Measurements from ENCODE around the gene PTGER3.
"Not testable (repeated sequence)": the region's sequence is repeated elsewhere in the genome, so short reads cannot be mapped to it uniquely, and the experiment has no call there.

PTGER3 gene

DNA sequence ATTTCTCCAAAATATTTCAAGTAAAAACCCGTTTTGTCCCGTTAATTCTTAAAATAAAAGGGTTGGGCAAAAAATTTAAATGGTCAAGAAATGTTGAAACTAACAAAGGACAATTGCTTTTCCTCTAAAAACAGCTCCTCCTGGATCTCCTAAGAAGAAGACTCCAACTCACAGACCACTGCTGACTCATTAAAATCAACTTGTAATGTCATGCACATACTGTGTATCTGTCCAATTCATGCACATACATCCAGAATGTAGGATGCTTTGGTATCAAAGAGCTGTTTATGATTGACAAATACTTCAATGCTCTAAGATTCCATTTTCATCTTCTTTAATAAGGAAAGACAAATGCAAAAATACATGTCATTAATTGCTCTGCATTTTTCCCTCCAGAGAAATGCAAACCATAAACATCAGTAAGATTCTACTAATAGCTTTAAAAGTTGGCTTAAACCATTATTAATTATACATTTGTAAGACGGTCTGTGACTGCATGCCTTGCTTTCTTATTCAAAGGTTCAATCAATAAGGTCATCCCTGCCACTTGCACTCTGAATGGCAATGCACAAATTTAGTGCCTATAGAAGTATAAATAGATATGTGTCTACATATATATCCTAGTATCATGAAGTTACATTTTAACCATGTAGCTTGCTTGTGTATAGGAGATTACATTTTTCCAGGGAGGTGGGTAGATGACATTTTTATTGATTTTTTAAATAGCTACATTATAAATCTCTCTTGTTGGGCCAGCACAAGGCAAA lies 44.7 kb downstream of the PTGER3 start:
- no peak for DNase-seq (ENCODE audit: low spot score)

DNA sequence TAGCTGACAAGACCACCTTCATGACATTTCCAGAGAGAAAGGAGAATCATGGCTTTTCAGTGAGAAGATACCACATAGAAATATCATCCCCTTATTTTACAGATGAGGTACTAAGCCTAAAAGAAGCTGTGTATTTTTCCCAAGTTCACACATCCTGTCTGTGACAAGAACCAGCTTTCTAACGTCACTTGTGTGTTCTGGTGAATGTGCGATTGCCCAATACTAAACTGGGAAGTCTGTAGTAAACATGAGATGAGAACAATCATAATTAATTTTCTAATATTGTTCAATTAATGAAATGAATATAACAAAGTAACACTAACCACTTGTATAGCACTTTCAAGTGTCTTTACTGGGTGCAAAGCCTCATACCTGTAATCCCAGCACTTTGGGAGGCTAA lies 46.0 kb downstream of the PTGER3 start:
- DNase-seq (ENCODE audit: low spot score), result no peak

DNA sequence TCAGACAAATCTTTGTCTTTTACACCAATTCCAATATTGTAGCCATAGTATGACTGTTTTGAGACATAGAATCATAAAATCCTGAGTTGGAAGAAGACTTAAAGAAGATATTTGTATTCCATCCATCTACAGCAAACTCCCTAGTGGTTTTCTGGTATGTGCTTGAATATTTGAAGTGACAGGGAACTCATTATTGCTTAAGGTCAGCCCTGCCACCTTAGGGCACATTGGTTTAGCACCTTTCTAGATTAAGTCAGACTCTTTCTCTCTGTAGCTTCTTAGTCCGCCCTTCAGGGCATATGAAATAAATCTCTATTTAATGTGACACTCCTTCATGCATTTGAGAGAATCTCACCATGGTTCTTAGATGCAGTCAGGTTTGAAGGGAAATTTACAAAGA lies 49.8 kb downstream of the PTGER3 start:
- no peak for DNase-seq (ENCODE audit: low spot score)

DNA sequence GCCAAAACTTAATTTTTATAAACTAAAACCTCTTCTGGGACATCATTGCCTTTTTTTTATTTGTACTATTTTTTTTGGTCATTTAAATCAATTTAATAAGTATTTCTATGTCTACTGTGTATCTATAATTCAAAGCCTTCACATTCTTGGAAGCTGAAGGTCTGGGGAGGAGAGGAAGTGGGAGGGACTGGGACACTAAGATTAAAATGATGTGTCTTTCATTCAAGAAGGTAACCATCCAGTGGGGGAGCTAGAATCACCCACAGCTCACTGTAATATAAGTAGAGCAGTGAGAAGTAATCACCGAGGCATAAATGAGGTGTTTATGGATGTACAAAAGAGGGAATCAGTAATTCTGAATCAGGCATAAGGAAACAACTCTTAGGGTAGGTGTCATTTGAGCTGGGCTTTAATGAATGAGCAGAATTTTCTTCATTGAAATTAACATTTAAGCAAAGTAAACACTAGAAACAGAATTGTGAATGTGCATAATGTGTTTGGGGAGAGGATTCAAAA lies 52.8 kb downstream of the PTGER3 start:
- no peak for DNase-seq (ENCODE audit: low spot score)

DNA sequence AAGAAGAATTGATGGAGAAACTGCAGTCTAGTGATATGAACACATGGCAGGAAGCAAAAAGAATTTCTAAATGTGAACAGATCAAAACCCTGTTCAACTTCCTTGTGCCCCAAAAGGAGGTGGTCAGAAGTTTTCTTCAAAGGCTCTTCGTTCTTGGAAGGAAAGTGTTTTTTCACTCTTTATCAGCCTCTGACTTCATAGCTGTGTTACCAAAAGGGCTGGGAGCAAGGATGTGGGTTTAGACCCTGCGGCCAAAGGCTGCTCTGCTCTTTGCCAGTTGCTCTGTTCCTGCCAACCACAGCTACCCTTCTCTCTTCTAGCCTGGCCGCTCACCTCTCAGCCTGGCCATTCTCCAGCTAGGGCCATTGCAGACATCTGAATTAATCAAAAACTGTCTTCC lies 53.8 kb downstream of the PTGER3 start:
- no peak for DNase-seq (ENCODE audit: low spot score)

DNA sequence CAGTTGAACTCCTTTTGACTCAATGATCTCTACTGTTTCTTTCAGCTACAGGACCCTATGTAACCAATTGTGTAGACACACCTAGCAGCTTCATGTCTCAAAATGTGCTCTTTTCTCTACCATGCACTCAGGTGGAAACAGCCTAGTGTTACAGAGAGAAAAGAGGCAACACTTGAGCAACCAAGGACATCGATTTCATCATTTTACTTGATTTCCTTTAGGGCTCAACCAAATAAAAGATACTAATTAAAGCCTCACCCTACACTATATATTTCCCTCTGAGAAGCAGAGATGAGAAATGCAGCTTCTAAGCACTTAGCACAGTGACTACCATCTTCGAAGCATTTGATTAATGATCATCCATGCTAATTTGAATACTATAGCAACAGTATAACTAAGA lies 55.1 kb downstream of the PTGER3 start:
- DNase-seq (ENCODE audit: low spot score), result no peak

DNA sequence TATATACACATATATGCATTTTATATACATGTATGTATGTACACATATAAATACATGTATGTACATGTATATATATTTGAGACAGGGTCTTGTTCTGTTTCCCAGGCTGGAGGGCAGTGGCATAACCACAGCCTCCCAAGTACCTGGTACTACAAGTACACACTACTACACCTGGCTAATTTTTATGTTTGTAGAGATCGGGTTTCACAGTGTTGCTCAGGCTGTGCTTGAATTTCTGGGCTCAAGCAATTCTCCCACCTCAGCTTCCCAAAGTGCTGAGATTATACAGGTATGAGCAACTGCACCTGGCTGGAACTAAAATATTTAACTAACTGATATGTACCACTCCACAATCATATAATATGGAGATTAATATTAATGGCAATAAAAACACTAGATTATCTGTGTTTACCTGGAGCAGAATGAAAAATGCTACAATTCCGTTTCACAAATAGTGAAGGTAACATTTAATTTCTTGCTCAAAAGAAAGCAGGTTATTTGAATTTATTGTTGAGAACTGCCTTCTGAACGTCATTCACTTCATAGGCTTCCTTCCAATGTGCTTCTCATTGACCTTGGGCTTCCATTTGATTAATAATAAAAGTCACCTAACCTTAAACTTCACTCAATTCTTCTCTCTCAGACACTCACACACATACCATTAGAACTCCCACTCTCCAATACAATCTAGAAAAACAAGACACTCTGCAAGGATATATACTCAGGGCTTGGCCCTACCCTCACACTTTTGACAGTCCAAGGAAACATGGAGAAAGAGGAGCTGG lies 57.0 kb downstream of the PTGER3 start:
- DNase-seq (ENCODE audit: low spot score), result no peak

DNA sequence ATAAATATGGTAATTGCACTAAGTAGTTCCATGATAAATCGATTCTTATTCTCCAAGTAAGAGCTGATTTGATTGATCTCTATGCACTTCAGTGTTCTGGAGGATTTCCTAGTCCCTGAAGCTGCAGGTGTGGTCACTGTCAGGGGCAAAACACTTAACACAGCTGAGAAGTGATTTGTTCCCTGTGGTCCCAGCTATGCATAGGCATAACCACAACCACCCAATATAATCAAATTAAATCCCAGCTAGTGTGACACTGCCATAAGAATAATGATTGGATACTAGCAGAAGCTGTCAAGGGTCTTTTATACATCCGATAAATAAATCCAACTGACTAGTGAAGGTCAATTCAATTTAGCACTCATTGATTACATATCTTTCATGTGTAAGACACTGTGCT lies 60.1 kb downstream of the PTGER3 start:
- DNase-seq (ENCODE audit: low spot score), result no peak

DNA sequence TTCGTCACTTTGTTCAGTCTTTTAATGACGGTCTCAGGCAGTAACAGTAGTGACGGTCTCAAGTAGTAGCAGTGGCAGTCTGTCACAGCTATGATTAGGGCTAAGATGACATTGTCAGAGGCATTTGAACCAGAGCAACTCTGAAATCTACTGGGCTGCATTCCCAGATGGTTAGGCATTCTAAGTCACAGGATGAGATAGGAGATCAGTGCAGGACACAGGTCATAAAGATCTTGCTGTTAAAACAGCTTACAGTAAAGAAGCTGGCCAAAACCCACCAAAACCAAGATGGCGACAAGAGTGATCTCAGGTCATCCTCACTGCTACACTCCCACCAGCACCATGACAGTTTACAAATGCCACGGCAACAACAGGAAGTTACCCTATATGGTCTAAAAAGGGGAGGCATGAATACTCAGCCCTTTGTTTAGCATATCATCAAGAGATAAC lies 61.8 kb downstream of the PTGER3 start:
- not testable (repeated sequence) for DNase-seq (ENCODE audit: low spot score)

DNA sequence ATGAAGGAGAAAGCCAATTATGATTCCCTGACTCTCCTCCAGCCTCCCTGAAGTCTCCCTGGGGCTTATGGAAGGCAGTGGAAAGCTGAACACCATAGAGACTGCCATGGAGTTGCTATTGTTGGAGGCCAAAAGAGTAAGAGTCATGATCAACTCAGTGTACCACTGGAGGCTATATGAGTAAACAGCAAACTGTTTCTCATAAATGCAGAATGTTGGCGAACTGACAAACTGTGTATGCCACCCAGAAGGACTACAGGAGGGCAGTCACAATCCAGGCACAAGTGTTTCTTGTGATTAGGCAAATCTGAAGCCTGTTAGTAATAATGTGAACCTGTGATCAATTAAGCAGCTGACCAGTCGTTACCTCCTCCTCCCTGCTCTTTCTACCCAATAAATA lies 62.3 kb downstream of the PTGER3 start:
- not testable (repeated sequence) for DNase-seq (ENCODE audit: low spot score)

DNA sequence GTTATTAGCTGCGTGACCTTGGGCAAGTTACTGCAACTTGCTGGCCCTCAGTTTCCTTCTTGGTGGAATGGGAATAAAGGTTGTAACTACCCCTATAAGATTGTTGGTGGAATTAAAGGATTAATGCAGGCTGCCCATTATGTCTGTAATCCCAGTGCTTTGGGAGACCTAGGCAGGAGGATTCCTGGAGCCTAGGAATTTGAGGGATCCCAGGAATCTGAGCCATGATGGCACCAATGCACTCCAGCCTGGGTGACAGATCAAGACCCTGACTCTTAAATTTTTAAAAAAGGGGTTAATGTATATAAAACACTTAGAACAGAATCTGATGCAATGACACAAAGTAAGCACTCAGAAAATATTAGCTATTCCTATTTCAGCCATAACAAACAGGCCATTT lies 67.3 kb downstream of the PTGER3 start:
- no peak for DNase-seq (ENCODE audit: low spot score)

DNA sequence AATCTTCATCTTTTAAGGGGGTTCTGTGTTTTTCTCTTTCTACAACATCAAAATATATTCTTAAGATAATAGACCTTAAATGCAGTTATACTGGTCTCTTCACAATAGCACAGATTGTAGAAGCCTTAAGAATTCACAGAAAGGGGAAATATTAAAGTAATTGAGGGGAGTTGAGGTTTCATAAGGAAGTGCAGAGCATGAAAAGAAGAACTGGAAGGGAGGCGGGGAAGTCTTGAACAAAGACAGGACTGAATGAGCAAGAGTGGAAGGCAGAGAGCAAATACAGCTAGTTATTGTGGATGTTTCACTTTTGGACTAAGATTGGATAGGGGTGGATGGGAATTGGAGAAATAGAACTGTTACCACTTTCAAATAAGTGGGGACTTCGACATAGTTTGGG lies 67.7 kb downstream of the PTGER3 start:
- no peak for DNase-seq (ENCODE audit: low spot score)

DNA sequence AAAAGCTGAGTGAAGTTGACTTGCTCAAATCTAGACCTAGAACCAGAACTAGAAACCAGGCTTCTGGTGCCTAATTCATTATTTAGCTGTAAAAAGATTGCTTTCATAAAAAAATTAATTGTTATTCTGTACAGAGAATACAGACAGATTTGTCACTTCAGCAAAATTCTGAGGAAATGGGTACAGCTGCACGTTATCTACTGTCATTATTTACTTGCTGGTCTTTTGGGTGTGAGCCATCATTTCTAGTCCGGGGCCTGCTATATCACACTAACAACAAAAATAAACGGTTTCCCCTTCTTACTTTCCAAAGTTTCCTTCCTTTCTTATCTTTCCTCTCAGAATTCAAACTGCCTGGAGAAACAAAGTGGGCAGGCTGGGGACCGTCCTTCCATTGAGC lies 68.3 kb downstream of the PTGER3 start:
- no peak for DNase-seq (ENCODE audit: low spot score)

DNA sequence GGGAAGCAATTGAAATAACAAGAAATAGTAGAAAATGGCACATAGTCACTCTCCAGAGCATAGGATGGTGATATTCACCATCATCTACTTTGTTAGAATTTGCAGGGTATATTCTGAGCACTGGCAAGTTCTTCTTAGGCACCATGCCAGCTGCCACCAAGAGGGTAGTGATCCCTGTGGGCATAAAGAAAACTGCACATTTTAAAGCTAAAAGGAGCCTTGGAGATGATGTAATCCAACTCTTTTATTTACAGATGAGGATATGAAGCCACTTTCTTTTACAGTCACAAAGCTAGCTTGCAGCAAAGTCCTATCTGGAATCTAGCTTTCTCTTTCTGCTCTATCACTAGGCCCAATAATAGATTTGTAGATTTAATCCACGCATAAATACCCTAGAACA lies 69.0 kb downstream of the PTGER3 start:
- DNase-seq (ENCODE audit: low spot score), result no peak

DNA sequence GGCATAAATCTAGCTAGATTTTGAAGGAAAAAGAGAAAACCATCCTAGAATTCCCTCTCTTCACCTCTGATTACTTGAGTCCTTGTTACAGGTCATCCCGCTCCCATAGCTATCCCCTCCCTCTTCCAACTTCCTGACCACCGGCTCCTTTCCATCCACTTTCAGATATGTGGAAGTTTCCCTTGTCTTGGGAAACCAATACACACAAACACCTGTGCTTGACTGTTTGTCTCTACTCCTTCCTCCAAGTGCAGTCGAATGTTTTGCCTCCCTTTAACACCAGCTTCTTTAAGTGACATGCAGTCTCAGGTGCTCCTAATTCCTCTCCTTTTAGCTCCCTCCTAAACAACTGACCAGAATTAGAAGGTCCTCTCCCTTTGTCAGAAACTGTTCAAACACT lies 70.0 kb downstream of the PTGER3 start:
- no peak for DNase-seq (ENCODE audit: low spot score)

DNA sequence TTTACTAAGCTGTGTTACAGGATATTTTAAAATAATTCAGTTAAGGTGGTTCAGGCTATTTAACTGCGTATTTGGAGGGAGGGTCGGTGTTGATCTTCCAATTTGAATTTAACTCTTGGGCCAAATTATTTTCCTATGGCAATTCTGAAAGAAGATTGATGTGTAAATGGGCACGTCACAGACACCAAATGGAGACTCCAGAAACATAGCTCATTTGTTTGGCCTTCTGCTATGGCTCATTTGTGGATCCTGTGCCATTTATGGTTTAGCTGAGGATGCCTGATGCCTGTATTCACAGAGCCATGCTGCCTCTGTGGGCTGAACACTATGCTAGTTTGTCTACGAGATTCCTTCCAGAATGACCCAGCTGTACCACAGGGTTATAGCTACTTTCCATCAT lies 70.6 kb downstream of the PTGER3 start:
- DNase-seq (ENCODE audit: low spot score), result no peak

DNA sequence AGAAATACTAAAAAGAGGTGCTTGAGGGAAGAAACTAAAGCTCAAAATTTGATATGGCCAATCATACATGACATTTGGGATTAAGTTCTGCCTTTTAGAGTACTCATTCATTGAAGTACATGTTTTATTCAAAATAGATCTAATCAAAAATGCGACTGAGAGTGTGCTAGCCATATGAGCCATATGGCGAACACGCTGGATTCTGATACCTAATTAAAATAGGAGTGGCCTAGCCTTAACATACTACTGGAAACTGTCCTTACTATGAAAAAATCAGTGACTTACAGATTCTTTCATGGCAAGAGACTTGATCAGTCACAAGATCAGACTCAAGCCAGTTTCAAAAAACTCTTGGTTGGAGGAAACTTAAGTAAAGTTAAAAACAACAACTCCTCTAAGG lies 73.9 kb downstream of the PTGER3 start:
- no peak for DNase-seq (ENCODE audit: low spot score)

DNA sequence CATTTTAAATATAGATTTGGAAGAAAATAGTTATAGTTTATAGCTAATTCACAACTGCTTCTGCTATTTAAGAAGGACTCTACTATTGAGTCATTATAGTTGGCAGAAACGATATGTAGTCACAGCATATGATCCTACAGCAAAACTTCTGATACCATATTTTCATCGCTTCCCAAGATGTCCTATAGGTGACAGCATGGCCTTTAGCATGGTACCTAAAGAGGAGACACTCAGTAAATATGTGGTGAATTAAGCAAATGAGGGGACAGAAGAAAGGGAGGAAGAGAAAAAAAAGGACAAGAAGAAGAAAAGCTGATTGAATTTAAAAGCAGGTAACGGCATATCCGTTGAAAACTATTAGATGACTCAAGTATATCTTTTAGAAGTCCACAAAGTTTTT lies 77.2 kb downstream of the PTGER3 start:
- no peak for DNase-seq (ENCODE audit: low spot score)

DNA sequence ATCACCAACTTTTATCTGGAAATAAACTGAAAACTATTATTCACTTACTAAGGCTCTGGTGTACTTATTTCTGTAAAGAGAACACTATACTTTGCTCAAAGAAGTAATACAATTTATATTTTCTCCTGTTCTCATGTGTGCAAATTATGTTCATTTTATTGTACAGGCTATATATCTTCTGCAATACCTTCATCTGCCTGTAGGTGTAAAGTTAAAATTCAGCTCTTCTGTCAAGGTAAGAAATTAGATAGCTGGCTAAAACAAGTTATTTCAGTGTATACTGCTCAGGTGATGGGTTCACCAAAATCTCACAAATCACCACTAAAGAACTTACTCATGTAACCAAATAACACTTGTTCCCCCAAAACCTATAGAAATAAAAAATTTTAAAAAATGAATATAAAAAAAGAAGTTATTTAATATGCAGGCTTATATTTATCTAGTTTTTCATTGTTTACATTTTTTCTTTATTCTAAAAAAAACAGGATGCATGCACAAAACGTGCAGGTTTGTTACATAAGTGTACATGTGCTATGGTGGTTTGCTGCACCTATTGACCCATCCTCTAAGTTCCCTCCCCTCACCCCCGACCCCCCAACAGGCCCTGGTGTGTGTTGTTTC lies 81.5 kb downstream of the PTGER3 start:
- no peak for DNase-seq (ENCODE audit: low spot score)

DNA sequence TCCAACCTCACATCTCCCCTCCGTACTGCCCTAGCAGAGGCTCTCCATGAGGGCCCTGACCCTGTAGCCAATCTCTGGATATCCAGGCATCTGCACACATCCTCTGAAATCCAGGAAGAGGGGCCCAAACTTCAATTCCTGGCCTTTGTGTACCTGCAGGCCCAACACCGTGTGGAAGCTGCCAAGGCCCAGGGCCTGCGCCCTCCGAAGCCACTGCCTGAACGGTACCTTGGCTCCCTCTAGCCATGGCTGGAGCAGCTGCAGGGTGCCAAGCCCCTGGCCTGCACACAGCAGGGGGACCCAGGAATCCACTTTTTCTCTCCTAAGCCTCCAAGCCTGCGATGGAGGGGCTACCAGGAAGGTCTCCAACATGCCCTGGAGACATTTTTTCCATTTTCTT lies 84.2 kb downstream of the PTGER3 start:
- DNase-seq (ENCODE audit: low spot score), result no peak

DNA sequence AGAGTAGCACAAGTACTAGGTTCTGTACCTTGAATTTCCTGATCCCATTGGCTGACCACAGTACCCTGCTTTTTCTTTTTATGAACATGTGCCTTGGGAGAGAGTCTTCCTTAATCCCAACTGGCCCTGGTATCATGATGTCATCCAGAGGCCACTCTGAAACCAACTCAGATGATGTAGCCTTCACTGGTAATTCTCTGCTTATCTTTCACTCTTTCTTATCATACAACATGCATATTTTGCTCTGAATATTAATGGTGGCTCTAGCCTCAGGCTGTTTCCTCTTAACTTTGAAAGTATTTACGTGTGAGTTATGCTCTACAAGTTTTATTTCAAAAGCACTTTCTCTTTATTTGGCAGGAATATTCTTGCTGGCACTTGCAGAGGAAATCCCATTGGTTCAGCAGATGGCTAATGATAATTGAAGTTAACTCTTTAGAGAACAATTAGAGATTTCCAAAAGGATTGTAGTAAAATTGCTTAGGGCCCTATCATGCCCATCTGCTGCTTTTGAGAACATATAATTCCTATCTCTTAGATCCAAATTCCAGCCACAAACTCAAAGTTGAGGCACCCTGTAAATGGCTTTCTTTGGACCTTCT lies 86.1 kb downstream of the PTGER3 start:
- no peak for DNase-seq (ENCODE audit: low spot score)

DNA sequence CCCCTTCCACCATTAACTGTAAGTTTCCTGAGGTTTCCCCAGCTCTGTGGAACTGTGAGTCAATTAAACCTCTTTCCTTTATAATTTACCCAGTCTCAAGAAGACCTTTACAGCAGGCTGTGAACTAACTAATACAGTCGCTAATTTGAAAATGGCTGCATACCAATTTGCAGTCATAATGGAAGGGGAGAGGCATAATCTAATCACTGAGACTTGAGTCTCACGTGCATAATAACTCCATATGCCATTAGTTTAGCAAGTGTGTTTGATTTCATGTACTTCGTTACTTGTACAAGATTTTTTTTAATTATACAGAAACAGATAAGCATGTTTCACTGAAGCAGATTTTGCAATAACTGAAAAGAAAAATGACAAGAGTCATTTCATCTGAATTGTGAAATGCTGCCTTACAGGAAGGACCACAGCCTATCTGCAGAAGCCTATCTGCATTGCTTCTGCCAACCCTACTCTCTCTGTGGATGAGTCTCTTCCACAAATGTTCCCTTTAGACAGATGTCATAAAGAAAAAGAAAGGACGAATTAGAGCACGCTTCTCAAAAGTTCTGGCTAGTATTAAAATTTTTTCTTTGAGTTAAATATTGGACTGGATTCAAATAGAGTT lies 99.1 kb downstream of the PTGER3 start:
- no peak for DNase-seq (ENCODE audit: low spot score)
